ENCODE measurements around the gene TPP1. TPM values are rescaled to one million over a fixed set of nuclear protein-coding genes. Genes with fewer than 3 reads are reported as not detected.

The TPP1 gene
- 10 to 100 TPM; 48.8 to 83.1 TPM for total RNA-seq

DNA sequence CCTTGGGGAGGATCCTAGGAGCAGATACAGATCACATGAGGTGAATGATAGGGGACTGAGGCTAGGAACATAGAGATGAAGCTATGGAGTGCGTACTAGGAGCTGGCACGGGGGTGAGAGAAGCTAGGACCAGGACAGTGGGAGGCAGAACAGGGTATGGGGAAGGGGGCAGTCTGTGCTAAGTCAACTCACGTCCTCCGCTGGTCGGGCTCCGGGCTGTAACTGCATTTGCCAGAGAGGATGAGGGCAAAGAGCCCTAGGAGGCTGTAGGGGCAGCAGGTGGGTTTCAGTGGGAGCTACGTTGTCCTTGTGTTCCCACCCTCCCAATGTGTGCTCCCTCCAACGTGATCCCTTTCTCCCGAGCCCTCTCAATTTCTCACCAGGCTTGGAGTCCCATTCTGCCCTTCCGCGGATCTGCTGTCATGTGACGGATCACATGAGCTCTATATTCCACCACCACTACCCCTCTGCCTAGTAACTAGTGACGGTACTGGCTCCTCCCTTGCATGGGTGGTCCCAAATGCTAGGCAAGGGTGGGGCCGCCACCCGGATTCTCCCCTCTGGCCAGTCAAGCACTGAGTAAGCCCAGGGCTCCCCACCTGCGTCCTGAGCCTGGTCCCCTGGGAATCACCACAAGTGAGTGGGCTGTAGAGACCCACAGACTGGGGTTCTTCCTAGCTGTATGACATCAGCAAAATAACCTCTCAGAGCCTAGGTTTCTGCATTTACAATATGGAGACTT lies at the start of gene TPP1:
TSS of gene TPP1 (minus strand) at position 419 of the 742 bp plus-strand sequence. CDS start at position 397, 22 bp downstream.
- H3K9me3 ChIP-seq: no peaks in the 10 kb centered on the region
- peak within 1 kb of the TSS; percentile 62 to 78 for H3K4me3 ChIP-seq
- peak within 1 kb of the TSS; percentile 84 to 92 for H3K27ac ChIP-seq
- TF ChIP-seq, protein P1, sequence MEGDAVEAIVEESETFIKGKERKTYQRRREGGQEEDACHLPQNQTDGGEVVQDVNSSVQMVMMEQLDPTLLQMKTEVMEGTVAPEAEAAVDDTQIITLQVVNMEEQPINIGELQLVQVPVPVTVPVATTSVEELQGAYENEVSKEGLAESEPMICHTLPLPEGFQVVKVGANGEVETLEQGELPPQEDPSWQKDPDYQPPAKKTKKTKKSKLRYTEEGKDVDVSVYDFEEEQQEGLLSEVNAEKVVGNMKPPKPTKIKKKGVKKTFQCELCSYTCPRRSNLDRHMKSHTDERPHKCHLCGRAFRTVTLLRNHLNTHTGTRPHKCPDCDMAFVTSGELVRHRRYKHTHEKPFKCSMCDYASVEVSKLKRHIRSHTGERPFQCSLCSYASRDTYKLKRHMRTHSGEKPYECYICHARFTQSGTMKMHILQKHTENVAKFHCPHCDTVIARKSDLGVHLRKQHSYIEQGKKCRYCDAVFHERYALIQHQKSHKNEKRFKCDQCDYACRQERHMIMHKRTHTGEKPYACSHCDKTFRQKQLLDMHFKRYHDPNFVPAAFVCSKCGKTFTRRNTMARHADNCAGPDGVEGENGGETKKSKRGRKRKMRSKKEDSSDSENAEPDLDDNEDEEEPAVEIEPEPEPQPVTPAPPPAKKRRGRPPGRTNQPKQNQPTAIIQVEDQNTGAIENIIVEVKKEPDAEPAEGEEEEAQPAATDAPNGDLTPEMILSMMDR (IDR thresholded peaks at IDR 0.05): no peak
- DNase-seq (ENCODE audit: low spot score): peak; percentile 99
- no peaks in the 10 kb centered on the region for H3K27me3 ChIP-seq
- H3K36me3 ChIP-seq: peaks cover 12% of the 10 kb centered on the region
- H3K4me1 ChIP-seq: peaks cover 0 to 27% of the 10 kb centered on the region in 2 donors

DNA sequence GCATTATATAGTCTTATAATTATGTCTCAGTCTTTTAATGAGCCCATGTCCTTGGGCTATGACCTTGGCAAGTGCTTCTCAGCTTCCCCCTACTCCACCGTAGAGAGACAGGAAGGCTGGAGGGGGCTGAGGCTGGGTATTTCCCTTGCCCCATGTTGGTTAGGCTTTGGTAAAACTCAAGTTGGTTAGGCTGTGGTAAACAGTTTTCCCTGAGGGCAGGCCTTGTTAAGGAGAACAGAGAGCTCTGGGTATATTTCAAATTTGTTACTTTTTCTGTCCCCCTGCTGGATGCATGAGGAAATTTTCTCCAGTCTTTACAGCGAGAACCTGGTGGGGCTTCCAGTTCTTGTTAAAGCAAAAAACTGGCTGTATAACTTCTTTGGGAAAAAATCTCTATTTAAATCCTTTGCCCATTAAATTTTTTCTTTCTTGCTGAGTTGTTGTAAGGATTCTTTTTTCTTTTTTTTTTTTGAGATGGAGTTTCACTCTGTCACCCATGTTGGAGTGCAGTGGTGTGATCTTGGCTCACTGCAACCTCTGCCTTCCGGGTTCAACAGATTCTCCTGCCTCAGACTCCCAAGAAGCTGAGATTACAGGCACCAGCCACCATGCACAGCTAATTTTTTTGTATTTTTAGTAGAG lies 48.6 kb upstream of the TPP1 start:
- TF ChIP-seq, protein P1 (IDR thresholded peaks at IDR 0.05): peak in 1 of 2 donors; percentile 64
- H3K4me3 ChIP-seq: no peak overlapping the region
- H3K36me3 ChIP-seq: no peaks in the 10 kb centered on the region
- no peaks in the 10 kb centered on the region for H3K9me3 ChIP-seq
- DNase-seq (ENCODE audit: low spot score): no peak
- peaks cover 0 to 4% of the 10 kb centered on the region in 2 donors for H3K4me1 ChIP-seq
- no peaks in the 10 kb centered on the region for H3K27me3 ChIP-seq
- no peak overlapping the region for H3K27ac ChIP-seq

DNA sequence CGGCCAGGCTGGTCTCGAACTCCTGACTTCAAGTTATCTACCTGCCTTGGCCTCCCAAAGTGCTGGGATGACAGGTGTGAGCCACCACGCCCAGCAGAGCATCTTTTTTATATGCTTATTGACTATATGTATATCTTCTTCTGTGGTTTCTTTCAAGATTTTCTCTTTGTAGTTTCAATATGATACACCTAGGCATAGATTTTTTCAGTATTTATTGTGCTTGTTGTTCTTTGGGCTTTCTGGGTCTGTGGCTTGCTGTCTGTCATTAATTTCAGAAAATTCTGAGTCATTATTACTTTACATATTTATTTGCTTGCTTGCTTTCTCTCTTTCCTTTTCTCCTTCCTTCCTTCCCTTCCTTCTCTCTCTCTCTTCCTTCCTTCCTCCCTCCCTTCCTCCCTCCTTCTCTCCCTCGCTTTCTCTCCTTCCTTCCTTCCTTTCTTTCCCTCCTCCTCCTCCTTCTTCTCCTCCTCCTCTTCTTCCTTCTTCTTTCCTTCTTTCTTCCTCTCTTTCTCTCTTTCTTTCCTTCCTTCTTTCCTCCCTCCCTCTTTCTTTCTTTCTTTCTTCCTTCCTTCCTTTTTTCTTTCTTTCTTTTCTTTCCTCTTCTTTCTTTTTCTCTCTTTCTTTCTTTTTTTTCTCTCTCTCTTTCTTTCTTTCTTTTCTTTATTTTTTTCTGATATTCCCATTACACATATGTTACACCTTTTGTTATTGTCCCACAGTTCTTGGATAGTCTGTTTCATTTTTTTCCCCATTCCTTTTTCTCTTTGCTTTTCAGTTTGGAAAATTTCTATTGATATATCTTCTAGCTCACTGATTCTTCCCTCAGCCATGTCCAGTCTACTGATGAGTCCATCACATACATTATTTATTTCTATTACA lies 47.3 kb upstream of the TPP1 start:
- TF ChIP-seq, protein P1 (IDR thresholded peaks at IDR 0.05): no peak

DNA sequence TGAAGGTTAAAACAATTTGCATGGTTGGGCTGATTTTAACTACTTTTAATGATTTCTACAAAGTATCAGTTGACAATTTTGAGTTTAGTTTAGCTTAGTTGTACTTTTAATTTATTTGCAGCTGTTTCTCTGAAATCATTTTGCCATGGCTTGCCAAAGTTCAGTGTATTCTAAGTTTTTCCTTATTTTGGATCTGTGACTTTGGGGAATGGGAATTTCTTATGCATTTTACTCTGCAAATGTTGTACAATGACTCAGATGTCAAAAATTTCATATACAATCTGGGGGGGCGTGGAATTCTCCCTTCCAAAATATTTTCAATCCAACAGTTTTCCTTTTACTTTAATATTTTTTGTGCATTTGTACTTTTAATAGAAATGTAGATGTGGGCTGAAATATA lies 45.3 kb upstream of the TPP1 start:
- TF ChIP-seq, protein P1 (IDR thresholded peaks at IDR 0.05): no peak
- Histone ChIP-seq H3K4me1 (peaks cover 0 to 4% of the 10 kb centered on the region in 2 donors), H3K36me3 (no peaks in the 10 kb centered on the region), H3K4me3 (no peak overlapping the region), H3K27me3 (no peaks in the 10 kb centered on the region), H3K27ac (no peak overlapping the region), H3K9me3 (no peaks in the 10 kb centered on the region)
- no peak for DNase-seq (ENCODE audit: low spot score)

More for the DNA sequence above, 47.3 kb upstream of the TPP1 start:
- Histone ChIP-seq H3K4me3 (no peak overlapping the region), H3K27me3 (no peaks in the 10 kb centered on the region), H3K36me3 (no peaks in the 10 kb centered on the region), H3K9me3 (no peaks in the 10 kb centered on the region), H3K4me1 (peaks cover 0 to 4% of the 10 kb centered on the region in 2 donors), H3K27ac (no peak overlapping the region)
- no peak for DNase-seq (ENCODE audit: low spot score)

DNA sequence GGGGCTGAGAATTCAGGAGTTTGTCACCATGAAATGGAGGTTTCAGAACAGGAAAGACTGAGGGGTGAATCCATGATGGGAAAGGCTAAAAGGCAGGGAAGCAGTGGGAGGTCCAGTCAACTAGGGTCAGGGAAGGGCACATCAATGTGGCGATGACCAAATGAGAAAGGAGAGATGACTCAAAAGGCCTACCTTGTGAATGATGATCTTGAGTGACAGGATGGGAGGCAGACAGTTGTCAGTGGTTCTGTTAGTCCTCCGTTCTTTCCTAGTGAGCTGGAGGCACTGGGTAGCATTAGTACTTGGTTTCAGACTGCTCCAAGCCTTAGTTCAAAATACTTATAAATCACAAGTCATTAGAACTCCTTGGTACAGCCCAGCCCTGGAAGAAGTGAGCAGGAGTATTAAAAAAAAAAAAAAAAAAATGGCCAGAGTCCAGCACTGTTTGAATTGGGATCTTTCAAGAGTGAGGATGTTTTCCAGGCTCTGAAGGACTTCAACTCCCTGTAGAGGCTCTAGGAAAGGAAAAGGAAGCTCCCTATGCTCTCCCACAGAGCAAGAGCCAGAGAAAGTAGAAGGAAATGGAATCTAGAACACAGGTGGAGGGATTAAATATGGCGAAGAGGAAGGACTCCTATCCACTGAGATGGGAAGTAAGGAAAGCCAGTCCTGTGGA lies 44.7 kb upstream of the TPP1 start:
- Histone ChIP-seq H3K9me3 (no peaks in the 10 kb centered on the region), H3K27me3 (no peaks in the 10 kb centered on the region), H3K36me3 (no peaks in the 10 kb centered on the region), H3K27ac (no peak overlapping the region), H3K4me3 (no peak overlapping the region), H3K4me1 (peaks cover 0 to 4% of the 10 kb centered on the region in 2 donors)
- TF ChIP-seq, protein P1 (IDR thresholded peaks at IDR 0.05): no peak
- DNase-seq (ENCODE audit: low spot score): no peak

Data from right atrium auricular region (tissue), 2 donors.